ENCODE data around the gene HDAC7. TPM values are rescaled to one million over a fixed set of nuclear protein-coding genes. Genes with fewer than 3 reads are reported as not detected.

Gene HDAC7
- total RNA-seq, 1 donor from 2014 or later: 92.2 TPM

- H3K27me3 Mint-ChIP-seq (ENCODE audit: low read depth, unreplicated experiment): peaks cover 14% of the 10 kb centered on the region
- Histone ChIP-seq H3K4me2 (ENCODE audit: low read length) (peak within 1 kb of the TSS; percentile 87), H3K4me3 (ENCODE audit: insufficient read depth, low read depth, low read length) (peak within 1 kb of the TSS; percentile 66), H4K20me1 (ENCODE audit: insufficient read depth, low read length) (no peaks in the 10 kb centered on the region), H2AFZ (ENCODE audit: low read depth, low read length) (peak within 1 kb of the TSS; percentile 84), H3K9ac (ENCODE audit: low read length) (peak within 1 kb of the TSS; percentile 75), H3K79me2 (ENCODE audit: insufficient read depth, low read length) (no peaks in the 10 kb centered on the region), H3K27ac (ENCODE audit: low read depth, low read length) (peak within 1 kb of the TSS; percentile 48), H3K4me1 (ENCODE audit: insufficient read depth, low read length) (peaks cover 18% of the 10 kb centered on the region), H3K36me3 (ENCODE audit: insufficient read depth, low read length) (no peaks in the 10 kb centered on the region), H3K9me3 (ENCODE audit: insufficient read depth, low read depth, low read length) (no peaks in the 10 kb centered on the region), H3K27me3 (ENCODE audit: insufficient read depth, low read length) (no peaks in the 10 kb centered on the region)
- peaks cover 22% of the 10 kb centered on the region for H3K4me1 Mint-ChIP-seq (ENCODE audit: low read depth, unreplicated experiment)
- FAIRE-seq: no peak
- H3K4me3 Mint-ChIP-seq (ENCODE audit: unreplicated experiment): peak within 1 kb of the TSS; percentile 80
- peak; percentile 66 for DNase-seq (ENCODE audit: low read depth)
- H3K27ac Mint-ChIP-seq (ENCODE audit: unreplicated experiment): peak within 1 kb of the TSS; percentile 58
- H3K9me3 Mint-ChIP-seq (ENCODE audit: unreplicated experiment): no peaks in the 10 kb centered on the region
- no peak for TF ChIP-seq EZH2 (IDR thresholded peaks at IDR 0.05; ENCODE audit: insufficient read depth, low read length)
- TF ChIP-seq CTCF (IDR thresholded peaks at IDR 0.05; ENCODE audit: insufficient read depth, low read depth, low read length): peak; percentile 23
- H3K36me3 Mint-ChIP-seq (ENCODE audit: low read depth, unreplicated experiment): peaks cover 6% of the 10 kb centered on the region
Measured at GRCh38 chr12:47758834-47759690, 60.6 kb downstream of the HDAC7 start, which contains the start of gene RAPGEF3. Gene RAPGEF3, minus strand, starts transcription at chr12:47758880. Its CDS starts 324 bp downstream, at chr12:47758556.

GRCh38 chr12:47758584-47758833 lies 61.2 kb downstream of the HDAC7 start:
- peak overlapping the region; percentile 84 for H2AFZ ChIP-seq (ENCODE audit: low read depth, low read length)

More at GRCh38 chr12:47758584-47758833, 61.2 kb downstream of the HDAC7 start:
- H3K9me3 ChIP-seq (ENCODE audit: insufficient read depth, low read depth, low read length): no peaks in the 10 kb centered on the region
- Mint-ChIP-seq H3K27ac (ENCODE audit: unreplicated experiment) (no peak overlapping the region), H3K4me3 (ENCODE audit: unreplicated experiment) (peak overlapping the region; percentile 79), H3K9me3 (ENCODE audit: unreplicated experiment) (no peaks in the 10 kb centered on the region), H3K36me3 (ENCODE audit: low read depth, unreplicated experiment) (peaks cover 6% of the 10 kb centered on the region), H3K27me3 (ENCODE audit: low read depth, unreplicated experiment) (peaks cover 9% of the 10 kb centered on the region), H3K4me1 (ENCODE audit: low read depth, unreplicated experiment) (peaks cover 22% of the 10 kb centered on the region)
- peaks cover 24% of the 10 kb centered on the region for H3K4me1 ChIP-seq (ENCODE audit: insufficient read depth, low read length)
- no peak for TF ChIP-seq EZH2 (IDR thresholded peaks at IDR 0.05; ENCODE audit: insufficient read depth, low read length)
- no peak for TF ChIP-seq CTCF (IDR thresholded peaks at IDR 0.05; ENCODE audit: insufficient read depth, low read depth, low read length)
- H3K9ac ChIP-seq (ENCODE audit: low read length): peak overlapping the region; percentile 75
- no peaks in the 10 kb centered on the region for H3K36me3 ChIP-seq (ENCODE audit: insufficient read depth, low read length)
- H3K4me2 ChIP-seq (ENCODE audit: low read length): peak overlapping the region; percentile 87
- FAIRE-seq: no peak
- H3K4me3 ChIP-seq (ENCODE audit: insufficient read depth, low read depth, low read length): peak overlapping the region; percentile 66
- H3K27ac ChIP-seq (ENCODE audit: low read depth, low read length): peak overlapping the region; percentile 30
- H3K79me2 ChIP-seq (ENCODE audit: insufficient read depth, low read length): no peaks in the 10 kb centered on the region
- DNase-seq (ENCODE audit: low read depth): no peak
- no peaks in the 10 kb centered on the region for H4K20me1 ChIP-seq (ENCODE audit: insufficient read depth, low read length)
- no peaks in the 10 kb centered on the region for H3K27me3 ChIP-seq (ENCODE audit: insufficient read depth, low read length)

Measured in astrocyte (in vitro differentiated cells and primary cell).